Stimulated activated CD4-positive, alpha-beta T cell treated with anti-CD3 and anti-CD28 coated beads, TNF-alpha, amount 100 ng/mL, for 48 hours (primary cell): ENCODE results near the gene CCDC88C.
"Not testable (repeated sequence)": the region's sequence is repeated elsewhere in the genome, so short reads cannot be mapped to it uniquely, and the experiment has no call there.

Experiments
- DNase-seq, 3 donors: peaks; one replicate each; pipeline ENCODE4 v3.0.0-alpha.2; 2020; ENCODE audit warnings: low read depth in 3 of 3

Gene CCDC88C

DNA sequence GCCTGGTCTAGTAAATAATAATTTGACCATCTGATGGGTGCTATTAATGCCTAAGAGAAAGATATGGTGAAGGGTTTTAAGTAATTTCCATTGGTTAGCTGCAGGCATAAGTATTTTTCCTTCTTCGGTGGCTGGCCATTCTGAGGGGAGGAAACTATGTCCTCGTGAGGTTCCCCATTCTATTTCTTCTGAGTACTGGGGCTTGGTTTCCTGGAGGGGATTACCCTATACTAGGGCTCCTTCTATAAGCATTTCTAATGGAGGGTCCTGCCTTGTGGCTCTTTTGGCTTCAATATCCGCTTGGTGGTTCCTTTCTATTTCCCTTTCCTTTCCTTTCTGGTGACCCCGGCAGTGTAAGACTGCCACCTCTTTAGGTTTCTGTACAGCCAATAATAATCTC, 191.3 kb downstream of the CCDC88C start:
- DNase-seq: not testable (repeated sequence)

DNA sequence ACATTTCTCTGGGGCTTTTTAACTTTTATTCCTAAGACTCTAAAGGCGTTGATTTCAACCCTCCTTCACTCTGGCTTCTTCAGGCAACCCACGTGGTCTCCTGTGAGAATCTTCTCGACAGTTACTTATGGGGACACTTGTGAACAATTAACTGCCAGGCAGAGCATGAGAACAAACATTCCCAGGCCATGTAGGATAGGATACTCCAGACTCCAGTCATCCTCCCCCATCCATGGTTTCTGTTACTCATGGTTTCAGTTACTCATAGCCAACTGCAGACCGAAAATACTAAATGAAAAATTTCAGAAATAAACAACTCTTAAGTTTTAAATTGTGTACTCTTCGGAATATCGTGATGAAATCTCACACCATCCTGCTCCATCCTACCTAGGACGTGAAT, 192.6 kb downstream of the CCDC88C start:
- DNase-seq: no peak

DNA sequence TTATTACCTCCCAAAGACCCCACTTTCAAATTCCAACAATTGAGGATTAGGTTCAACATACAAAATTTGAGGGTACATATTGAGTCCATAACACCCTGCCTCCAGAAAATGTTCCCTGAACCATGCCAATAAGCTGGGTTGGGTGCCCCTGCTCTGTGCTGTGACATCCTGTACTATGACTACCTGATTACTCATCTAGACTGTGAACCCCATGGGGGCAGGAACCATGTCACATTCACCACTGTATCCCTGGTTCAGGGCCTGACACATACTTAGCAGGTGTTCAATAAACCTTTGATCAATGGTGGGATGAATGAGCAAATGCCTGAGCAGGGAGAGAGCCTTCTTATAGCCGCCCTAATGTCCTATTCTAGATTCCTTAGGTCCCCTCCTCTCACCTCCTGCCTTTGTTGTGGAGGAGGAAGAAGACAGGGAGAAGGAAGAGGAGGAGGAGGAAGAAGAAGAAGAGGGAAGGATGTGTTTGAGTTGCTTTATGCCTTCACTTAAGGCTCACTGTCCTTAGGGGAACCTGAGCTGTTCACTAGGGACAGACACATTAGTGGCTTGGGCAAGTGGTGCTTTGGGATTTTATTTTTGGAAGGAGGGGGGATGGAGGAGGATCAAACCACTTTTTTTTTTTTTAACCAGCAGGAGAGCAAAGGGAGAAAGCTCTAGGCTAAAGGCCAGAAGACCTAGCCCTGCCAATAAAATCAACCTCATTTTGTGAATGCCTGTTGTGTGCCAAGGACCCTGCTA, 194.4 kb downstream of the CCDC88C start:
- DNase-seq: no peak
